MM.1S (cell line): ENCODE results near the gene PLP1.
"Not testable (repeated sequence)": the region's sequence is repeated elsewhere in the genome, so short reads cannot be mapped to it uniquely, and the experiment has no call there.

ENCODE experiments used
- DNase-seq: peaks from one replicate; pipeline ENCODE4 v3.0.0-alpha.2; 2015
- H2AFZ ChIP-seq: fragments of 300-600 bp; sonication (generic); 2 replicates; pipeline ENCODE4 v1.6.0; 2016; ENCODE audit warnings: antibody characterized with exemption, low read length
- H3F3A ChIP-seq: fragments of 300-600 bp; sonication (generic); 2 replicates; pipeline ENCODE4 v1.6.1; 2016; ENCODE audit warnings: mild to moderate bottlenecking, antibody characterized with exemption, low read length, moderate library complexity, mixed read lengths; ENCODE audit not compliant: insufficient read depth
- H3K27ac ChIP-seq: fragments of 300-600 bp; sonication (generic); 2 replicates; pipeline ENCODE4 v1.5.1; 2016; ENCODE audit warnings: mild to moderate bottlenecking, low read length
- H3K27me3 ChIP-seq: fragments of 300-600 bp; sonication (generic); replicated peaks from 2 replicates; pipeline ENCODE4 v1.6.0; 2016; ENCODE audit warnings: low read length; ENCODE audit not compliant: insufficient read depth
- H3K36me3 ChIP-seq: fragments of 300-600 bp; sonication (generic); replicated peaks from 2 replicates; pipeline ENCODE4 v1.6.1; 2016; ENCODE audit warnings: mild to moderate bottlenecking, low read length, mixed read lengths; ENCODE audit not compliant: insufficient read depth
- H3K4me1 ChIP-seq: fragments of 300-600 bp; sonication (generic); 2 replicates; pipeline ENCODE4 v1.6.1; 2016; ENCODE audit warnings: low read length, mixed read lengths
- H3K4me2 ChIP-seq: fragments of 300-600 bp; sonication (generic); 2 replicates; pipeline ENCODE4 v1.6.0; 2016; ENCODE audit warnings: low read depth, low read length
- H3K4me3 ChIP-seq: fragments of 300-600 bp; sonication (generic); 2 replicates; pipeline ENCODE4 v1.5.1; 2016; ENCODE audit warnings: low read length, mixed read lengths
- H3K79me2 ChIP-seq: fragments of 300-600 bp; sonication (generic); 2 replicates; pipeline ENCODE4 v1.6.1; 2016; ENCODE audit warnings: mixed run types, low read length, mixed read lengths
- H3K9ac ChIP-seq: fragments of 300-600 bp; sonication (generic); 2 replicates; pipeline ENCODE4 v1.6.1; 2016; ENCODE audit warnings: low read length, mixed read lengths
- H3K9me2 ChIP-seq: fragments of 300-600 bp; sonication (generic); replicated peaks from 2 replicates; pipeline ENCODE4 v1.6.1; 2016; ENCODE audit warnings: mild to moderate bottlenecking, low read length, mixed read lengths; ENCODE audit not compliant: insufficient read depth
- H3K9me3 ChIP-seq: fragments of 300-600 bp; sonication (generic); replicated peaks from 2 replicates; pipeline ENCODE4 v1.6.1; 2016; ENCODE audit warnings: mild to moderate bottlenecking, low read length, mixed read lengths; ENCODE audit not compliant: insufficient read depth
- H4K20me1 ChIP-seq: fragments of 300-600 bp; sonication (generic); 2 replicates; pipeline ENCODE4 v1.6.1; 2016; ENCODE audit warnings: mild to moderate bottlenecking, low read length, moderate library complexity, mixed read lengths; ENCODE audit not compliant: insufficient read depth
- EZH2 ChIP-seq: fragments of 300-600 bp; sonication (generic); optimal IDR thresholded peaks from 2 replicates; pipeline ENCODE3; 2017; ENCODE audit warnings: low read depth, mild to moderate bottlenecking, antibody characterized with exemption, low read length, mixed read lengths
- EZH2phosphoT487 ChIP-seq: fragments of 300-600 bp; sonication (generic); IDR thresholded peaks from 2 replicates; pipeline ENCODE4 v1.6.1; 2018; ENCODE audit warnings: antibody characterized with exemption, low read length
- TF ChIP-seq, protein P1 (sequence below): fragments of 300-600 bp; sonication (generic); IDR thresholded peaks from 2 replicates; pipeline ENCODE4 v1.5.1; 2016; ENCODE audit warnings: antibody characterized with exemption, low read length, mixed read lengths

PLP1 gene

DNA sequence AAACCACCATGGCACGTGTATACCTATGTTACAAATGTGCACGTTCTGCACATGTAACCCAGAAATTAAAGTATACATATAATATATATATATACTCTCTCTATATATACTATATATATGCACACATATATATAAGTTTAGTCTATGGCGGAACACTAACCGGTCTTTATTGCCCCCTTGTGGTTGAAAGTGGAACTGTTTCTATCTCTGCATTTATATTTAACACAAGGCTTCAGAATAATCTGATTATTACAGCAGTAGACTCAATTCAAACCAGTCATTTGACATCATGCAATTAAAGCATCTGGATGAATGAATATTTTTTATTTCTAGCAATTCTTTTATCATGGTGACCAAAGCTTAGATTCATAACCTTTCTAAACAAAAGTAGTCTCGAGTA lies 40.9 kb downstream of the PLP1 start:
- Histone ChIP-seq H2AFZ (no peak overlapping the region), H3K79me2 (no peaks in the 10 kb centered on the region), H3F3A (no peaks in the 10 kb centered on the region), H3K9me2 (no peaks in the 10 kb centered on the region), H3K27ac (no peak overlapping the region), H3K9me3 (no peaks in the 10 kb centered on the region), H4K20me1 (no peaks in the 10 kb centered on the region), H3K27me3 (no peaks in the 10 kb centered on the region), H3K4me1 (no peaks in the 10 kb centered on the region), H3K9ac (no peak overlapping the region), H3K4me2 (no peak overlapping the region), H3K36me3 (no peaks in the 10 kb centered on the region), H3K4me3 (no peak overlapping the region)
- DNase-seq = peak; percentile 67
- TF ChIP-seq EZH2phosphoT487 = no peak
- TF ChIP-seq, protein P1, sequence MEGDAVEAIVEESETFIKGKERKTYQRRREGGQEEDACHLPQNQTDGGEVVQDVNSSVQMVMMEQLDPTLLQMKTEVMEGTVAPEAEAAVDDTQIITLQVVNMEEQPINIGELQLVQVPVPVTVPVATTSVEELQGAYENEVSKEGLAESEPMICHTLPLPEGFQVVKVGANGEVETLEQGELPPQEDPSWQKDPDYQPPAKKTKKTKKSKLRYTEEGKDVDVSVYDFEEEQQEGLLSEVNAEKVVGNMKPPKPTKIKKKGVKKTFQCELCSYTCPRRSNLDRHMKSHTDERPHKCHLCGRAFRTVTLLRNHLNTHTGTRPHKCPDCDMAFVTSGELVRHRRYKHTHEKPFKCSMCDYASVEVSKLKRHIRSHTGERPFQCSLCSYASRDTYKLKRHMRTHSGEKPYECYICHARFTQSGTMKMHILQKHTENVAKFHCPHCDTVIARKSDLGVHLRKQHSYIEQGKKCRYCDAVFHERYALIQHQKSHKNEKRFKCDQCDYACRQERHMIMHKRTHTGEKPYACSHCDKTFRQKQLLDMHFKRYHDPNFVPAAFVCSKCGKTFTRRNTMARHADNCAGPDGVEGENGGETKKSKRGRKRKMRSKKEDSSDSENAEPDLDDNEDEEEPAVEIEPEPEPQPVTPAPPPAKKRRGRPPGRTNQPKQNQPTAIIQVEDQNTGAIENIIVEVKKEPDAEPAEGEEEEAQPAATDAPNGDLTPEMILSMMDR = peak; percentile 56

DNA sequence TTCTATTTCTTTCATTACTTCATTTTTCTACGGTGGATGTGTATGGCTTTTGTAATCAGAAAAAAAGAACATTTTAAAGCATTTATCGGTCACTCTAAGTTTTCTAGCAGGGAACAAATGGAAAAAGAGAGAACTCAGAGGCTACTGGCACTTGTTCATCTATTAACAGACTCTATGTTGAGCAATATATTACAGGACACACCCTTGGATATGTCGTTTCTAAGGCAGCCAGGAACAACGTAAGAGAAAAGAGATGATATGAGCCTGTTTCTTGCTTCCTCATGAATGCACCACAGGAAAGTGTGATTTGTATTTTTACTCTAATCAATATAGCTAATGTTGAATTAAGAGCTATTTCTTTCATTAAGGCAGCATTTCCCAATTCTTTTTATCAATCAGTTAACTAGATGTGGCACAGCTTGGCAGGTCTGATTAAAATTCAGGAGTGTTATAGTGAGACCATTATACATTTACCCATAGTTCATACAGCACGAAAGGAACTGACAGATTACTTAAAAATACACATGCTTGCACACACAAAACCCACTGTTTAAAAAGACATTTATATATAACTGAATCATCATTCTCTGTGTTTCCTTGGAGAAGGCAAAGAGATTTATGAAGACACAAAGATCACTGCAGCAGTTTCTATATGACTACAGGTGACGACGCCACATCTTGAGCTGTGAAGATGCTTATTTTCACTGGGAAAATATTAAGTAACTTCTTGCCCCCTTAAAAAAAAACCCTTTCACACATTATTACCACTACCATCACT lies 42.4 kb downstream of the PLP1 start:
- Histone ChIP-seq H3K9me3 (no peaks in the 10 kb centered on the region), H3K4me2 (no peak overlapping the region), H3K9me2 (no peaks in the 10 kb centered on the region), H4K20me1 (no peaks in the 10 kb centered on the region), H3K79me2 (no peaks in the 10 kb centered on the region), H3K27me3 (no peaks in the 10 kb centered on the region), H3K4me1 (no peaks in the 10 kb centered on the region), H3K36me3 (no peaks in the 10 kb centered on the region), H3K27ac (no peak overlapping the region), H3K9ac (no peak overlapping the region), H3F3A (no peaks in the 10 kb centered on the region), H2AFZ (no peak overlapping the region), H3K4me3 (no peak overlapping the region)
- no peak for TF ChIP-seq EZH2phosphoT487
- no peak for TF ChIP-seq EZH2
- TF ChIP-seq, protein P1 = no peak
- DNase-seq = no peak

DNA sequence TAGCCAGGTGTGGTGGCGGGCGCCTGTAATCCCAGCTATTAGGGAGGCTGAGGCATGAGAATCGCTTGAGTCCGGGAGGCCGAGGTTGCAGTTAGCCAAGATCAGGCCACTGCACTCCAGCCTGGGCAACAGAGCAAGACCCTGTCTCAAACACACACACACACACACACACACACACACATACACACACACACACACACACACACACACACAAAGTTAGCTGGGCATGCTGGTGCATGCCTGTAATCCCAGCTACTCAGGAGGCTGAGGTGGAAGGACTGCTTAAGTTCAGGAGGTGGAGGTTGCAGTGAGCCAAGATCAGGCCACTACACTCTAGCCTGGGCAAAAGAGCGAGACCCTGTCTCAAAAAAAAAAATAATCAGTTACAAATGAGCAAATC lies 44.2 kb downstream of the PLP1 start:
- DNase-seq, H3F3A ChIP-seq, H3K36me3 ChIP-seq, H3K9me2 ChIP-seq, H3K27me3 ChIP-seq, H3K4me3 ChIP-seq, H4K20me1 ChIP-seq, H2AFZ ChIP-seq, H3K9me3 ChIP-seq, H3K9ac ChIP-seq, H3K79me2 ChIP-seq, H3K4me1 ChIP-seq, H3K4me2 ChIP-seq, H3K27ac ChIP-seq: not testable (repeated sequence)

DNA sequence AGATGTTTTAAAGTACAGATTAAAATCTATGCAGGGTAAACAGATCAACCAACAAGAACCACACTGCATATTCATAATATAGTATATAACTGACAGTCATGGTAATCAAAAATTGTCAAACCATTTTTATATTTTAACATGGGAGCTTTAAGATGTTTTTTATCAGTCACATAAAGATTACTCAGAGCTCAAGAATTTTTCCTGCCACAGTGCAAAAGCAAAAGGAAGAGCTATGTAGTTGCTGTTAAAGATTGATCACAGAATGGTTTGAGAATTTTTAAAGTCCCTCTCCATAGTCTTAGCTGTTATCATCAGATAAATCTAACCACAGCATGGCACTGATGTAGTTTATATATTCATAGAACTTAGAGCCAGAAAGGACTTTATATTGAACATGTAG lies 47.0 kb downstream of the PLP1 start:
- Histone ChIP-seq H3K27ac (no peak overlapping the region), H3K4me1 (no peaks in the 10 kb centered on the region), H3K4me3 (no peak overlapping the region), H3K9ac (no peak overlapping the region), H3K9me2 (no peaks in the 10 kb centered on the region), H3K79me2 (no peaks in the 10 kb centered on the region), H3K36me3 (no peaks in the 10 kb centered on the region), H4K20me1 (no peaks in the 10 kb centered on the region), H3K4me2 (no peak overlapping the region), H3K27me3 (no peaks in the 10 kb centered on the region), H2AFZ (no peak overlapping the region), H3F3A (no peaks in the 10 kb centered on the region), H3K9me3 (no peaks in the 10 kb centered on the region)
- no peak for TF ChIP-seq EZH2
- TF ChIP-seq, protein P1 = no peak
- no peak for TF ChIP-seq EZH2phosphoT487
- no peak for DNase-seq
